Stimulated activated CD4-positive, alpha-beta T cell treated with anti-CD3 and anti-CD28 coated beads, Interleukin-4, amount 100 ng/mL, for 24 hours (primary cell): ENCODE data around the gene DDO.

Source experiments
- DNase-seq: peaks from one replicate; pipeline ENCODE4 v3.0.0-alpha.2; 2020

The DDO gene

GRCh38 chr6:110419028-110419739 lies 3.8 kb upstream of the DDO start:
- DNase-seq: no peak

DNA sequence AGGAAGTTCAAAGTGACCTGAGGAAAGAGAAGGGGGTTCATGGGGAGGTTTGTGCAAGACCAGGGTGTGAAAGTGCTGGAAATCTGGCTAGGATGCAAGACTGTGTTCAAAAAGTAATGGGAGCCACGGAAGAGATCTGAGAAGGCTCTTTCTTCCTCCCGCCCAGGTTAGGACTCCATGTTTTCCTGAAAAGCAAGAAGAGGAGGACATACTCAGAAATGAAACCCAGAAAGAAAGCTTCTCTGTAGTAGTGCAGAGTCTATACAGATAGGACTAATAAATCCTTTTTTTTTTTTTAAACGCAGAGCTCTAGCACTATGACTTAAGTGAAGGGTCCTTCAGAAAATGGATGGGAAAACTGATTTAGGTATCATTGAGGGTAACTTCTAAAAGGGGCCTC lies 3.2 kb upstream of the DDO start:
- DNase-seq: no peak

- DNase-seq: no peak
These were observed 706 bp downstream of the DDO start for GRCh38 chr6:110414669-110415068.

- no peak for DNase-seq
These were observed 3.0 kb downstream of the DDO start for GRCh38 chr6:110412360-110412759.

DNA sequence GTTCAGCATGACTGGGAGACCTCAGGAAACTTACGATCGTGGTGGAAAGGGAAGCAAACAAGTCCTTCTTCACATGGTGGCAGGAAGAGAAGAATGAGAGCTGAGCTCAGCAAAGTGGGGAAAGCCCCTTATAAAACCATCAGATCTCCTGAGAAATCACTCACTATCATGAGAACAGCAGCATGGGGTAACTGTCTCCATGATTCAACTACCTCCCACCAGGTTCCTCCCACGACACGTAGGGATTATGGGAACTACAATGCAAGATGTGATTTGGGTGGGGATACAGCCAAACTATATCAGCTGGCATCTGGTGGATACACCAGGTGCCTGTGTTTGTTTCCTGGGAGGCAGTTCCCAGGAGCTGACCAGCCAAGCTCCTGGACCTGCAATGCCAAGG lies 4.9 kb downstream of the DDO start:
- DNase-seq: no peak

DNA sequence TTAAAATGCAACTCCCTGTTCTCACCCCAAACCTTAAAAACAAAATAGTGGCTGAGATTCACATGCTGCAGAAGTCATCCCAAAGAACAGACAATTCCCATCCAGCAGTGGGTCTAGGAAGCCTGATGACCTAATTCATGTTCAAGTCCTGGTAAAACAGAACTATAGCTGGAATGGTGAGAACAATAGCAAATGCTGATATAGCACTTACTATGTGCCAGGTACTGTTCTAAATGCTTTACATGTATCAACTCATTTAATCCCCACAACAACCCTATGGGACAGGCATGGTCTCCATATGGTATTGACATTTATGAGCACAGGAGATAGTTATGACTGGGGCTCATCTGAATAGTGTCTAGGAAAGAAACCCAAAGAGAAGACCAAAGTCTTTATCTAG lies 5.6 kb downstream of the DDO start:
- DNase-seq: no peak

DNA sequence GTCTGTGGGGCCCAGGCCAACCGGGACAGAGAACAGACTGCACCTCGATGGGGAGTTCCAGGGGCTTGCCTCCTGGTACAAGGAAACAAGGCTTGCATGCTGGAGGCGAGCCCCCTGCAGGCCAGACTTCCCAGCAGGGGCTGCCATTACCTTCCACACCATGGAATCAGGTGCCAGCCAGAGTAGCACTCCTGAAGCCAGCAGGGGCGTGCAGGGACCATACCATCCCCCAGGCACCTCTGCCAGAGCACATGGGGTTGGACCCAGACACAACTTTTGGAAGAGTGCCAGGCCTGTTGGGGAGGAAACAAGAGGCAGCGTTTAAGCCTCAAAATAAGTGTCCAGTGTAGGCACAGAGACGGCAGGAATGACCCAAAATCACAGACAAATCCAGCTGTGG lies 6.5 kb downstream of the DDO start:
- DNase-seq: no peak

DNA sequence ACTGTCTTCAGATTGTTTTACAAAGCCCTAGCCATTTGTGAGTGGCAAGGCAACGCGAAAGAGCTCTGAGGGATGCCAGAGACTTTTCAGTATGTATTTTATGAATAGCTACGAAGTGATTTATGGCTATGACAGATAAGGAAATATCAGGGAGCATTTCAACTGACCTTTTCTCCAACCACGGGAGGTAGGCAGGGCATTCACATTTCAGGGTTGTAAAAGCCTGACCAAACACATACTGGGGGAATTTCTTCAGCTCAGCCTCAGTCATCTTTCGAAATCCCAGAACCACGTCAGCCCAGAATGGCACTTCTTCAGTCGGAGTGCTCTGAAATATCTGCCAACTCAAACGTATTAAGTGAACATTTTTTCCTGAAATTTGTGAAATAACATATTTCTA lies 10.8 kb downstream of the DDO start:
- DNase-seq: no peak

DNA sequence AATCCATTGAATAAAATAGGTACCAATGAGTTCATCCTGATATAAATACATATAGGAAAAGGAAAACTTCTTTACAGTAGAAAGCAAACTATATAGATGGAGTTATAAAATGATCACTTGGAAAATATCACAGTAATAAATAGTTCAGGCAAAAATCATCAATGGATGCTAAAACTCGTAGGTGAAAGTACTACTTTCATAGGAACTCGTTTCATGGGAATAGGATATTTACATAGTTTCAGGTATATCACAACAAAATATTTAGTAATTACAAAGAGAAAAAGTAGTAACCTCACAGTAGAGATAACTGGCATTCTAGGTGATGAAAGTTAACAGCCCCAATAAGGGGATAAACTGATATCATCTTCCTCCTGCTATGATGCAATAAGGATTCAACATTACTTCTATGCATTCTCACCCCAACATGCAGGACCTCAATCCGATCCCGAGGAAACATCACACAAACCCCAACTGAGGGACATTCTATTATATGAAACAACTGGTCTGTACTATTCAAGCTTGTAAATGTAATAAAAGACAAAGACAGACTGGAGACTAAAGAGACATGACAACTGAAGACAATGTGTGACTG lies 13.7 kb downstream of the DDO start:
- no peak for DNase-seq

GRCh38 chr6:110400208-110400607 lies 15.2 kb downstream of the DDO start:
- no peak for DNase-seq

GRCh38 chr6:110399219-110400071 lies 15.9 kb downstream of the DDO start:
- DNase-seq: no peak

DNA sequence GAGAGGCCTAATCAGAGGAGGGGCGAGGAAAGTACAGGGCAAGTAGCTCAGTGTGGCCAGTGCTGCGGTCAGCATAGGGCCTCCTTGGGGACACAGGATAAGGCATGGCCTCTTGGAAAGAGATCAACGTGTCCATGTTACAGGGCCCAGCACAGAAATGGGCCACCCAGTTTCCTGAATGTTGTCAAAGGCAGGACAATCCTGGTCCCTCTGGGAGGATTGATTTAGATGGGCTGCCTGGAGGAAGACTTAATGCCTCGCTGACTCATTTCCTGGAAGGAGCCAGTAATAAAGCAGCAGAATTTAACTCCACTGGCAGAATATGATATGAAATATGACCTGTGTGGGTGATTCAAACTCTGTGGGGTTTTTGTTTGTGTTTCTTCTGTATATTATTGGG lies 16.6 kb downstream of the DDO start:
- DNase-seq: no peak

GRCh38 chr6:110395221-110395620 lies 20.2 kb downstream of the DDO start:
- no peak for DNase-seq

- no peak for DNase-seq
These were observed 21.0 kb downstream of the DDO start for GRCh38 chr6:110394409-110394808.

GRCh38 chr6:110392727-110393126 lies 22.6 kb downstream of the DDO start:
- no peak for DNase-seq

- DNase-seq: no peak
These were observed 25.0 kb downstream of the DDO start for GRCh38 chr6:110390404-110390803.

- no peak for DNase-seq
These were observed 25.5 kb downstream of the DDO start for GRCh38 chr6:110389689-110390382.

GRCh38 chr6:110387986-110388385 lies 27.4 kb downstream of the DDO start:
- DNase-seq: no peak

GRCh38 chr6:110385458-110385863 lies 29.9 kb downstream of the DDO start:
- DNase-seq: no peak

- DNase-seq: no peak
These were observed 36.8 kb downstream of the DDO start for GRCh38 chr6:110378552-110378951.

- DNase-seq: no peak
These were observed 46.3 kb downstream of the DDO start for GRCh38 chr6:110369066-110369465.

DNA sequence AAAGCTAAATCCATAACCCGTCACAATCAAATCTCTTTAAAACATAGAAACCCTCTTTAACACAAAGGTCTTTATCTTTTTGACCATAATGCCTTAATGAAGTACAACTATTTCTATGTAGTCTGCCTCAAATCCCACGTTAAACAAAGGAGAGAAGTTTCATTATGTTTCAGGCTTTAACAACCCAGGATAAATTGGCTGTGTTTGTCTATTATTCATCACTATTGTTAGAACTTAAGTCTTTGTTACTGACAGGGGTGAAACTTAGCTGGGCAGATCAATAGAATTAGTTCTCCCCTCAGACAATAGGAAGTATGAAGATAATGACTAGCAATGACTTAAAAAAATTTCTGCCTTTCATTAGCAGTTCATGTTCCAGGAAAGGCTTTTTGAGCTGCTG lies 47.1 kb downstream of the DDO start:
- DNase-seq: no peak

- no peak for DNase-seq
These were observed 47.5 kb downstream of the DDO start for GRCh38 chr6:110367825-110368224.

- DNase-seq: no peak
These were observed 48.4 kb downstream of the DDO start for GRCh38 chr6:110366975-110367374.
